DND-41 (cell line): ENCODE data around the gene GABRB3.

Experiments
- ATAC-seq: fragments of 200-7000 bp; cut with Tn5 transposase; 3 replicates; pipeline ENCODE4 v1.9.1; 2021; ENCODE audit warnings: low read depth; ENCODE audit not compliant: insufficient read depth
- DNase-seq: peaks from one replicate; pipeline ENCODE4 v3.0.0-alpha.2; 2020
- H2AFZ ChIP-seq: 2 replicates; pipeline ENCODE4 v1.6.0; 2012; ENCODE audit warnings: low read depth, low read length
- H3K27ac ChIP-seq: 2 replicates; pipeline ENCODE4 v1.5.1; 2012; ENCODE audit warnings: low read length, inconsistent platforms
- H3K27me3 ChIP-seq: fragments of 200-600 bp; sonication (generic); 2 replicates; pipeline ENCODE4 v1.6.0; 2012; ENCODE audit warnings: low read length, mild to moderate bottlenecking, inconsistent platforms; ENCODE audit not compliant: insufficient read depth, poor library complexity
- H3K36me3 ChIP-seq: 2 replicates; pipeline ENCODE4 v1.5.1; 2012; ENCODE audit warnings: low read length, inconsistent platforms; ENCODE audit not compliant: insufficient read depth
- H3K4me1 ChIP-seq: 2 replicates; pipeline ENCODE4 v1.5.1; 2012; ENCODE audit warnings: mild to moderate bottlenecking, low read length; ENCODE audit not compliant: insufficient read depth
- H3K4me2 ChIP-seq: 2 replicates; pipeline ENCODE4 v1.6.0; 2012; ENCODE audit warnings: mild to moderate bottlenecking, moderate library complexity, low read length, inconsistent platforms; ENCODE audit not compliant: insufficient read depth
- H3K4me3 ChIP-seq, 2 experiments: fragments of 200-600 bp in 1 of 2; shearing (Covaris generic) in 1 of 2; 2 replicates each; pipeline ENCODE4 v1.5.1; 2012 to 2016; ENCODE audit warnings: inconsistent platforms in 2 of 2, low read length in 2 of 2, mild to moderate bottlenecking in 2 of 2, low read depth in 1 of 2, moderate library complexity in 1 of 2
- H3K79me2 ChIP-seq: 2 replicates; pipeline ENCODE4 v1.6.0; 2012; ENCODE audit warnings: low read length, inconsistent platforms; ENCODE audit not compliant: insufficient read depth
- H3K9ac ChIP-seq: 2 replicates; pipeline ENCODE4 v1.6.0; 2012; ENCODE audit warnings: low read depth, mild to moderate bottlenecking, inconsistent platforms, low read length, moderate library complexity
- H3K9me3 ChIP-seq: 2 replicates; pipeline ENCODE4 v1.5.1; 2012; ENCODE audit warnings: low read length, moderate library complexity, mild to moderate bottlenecking, inconsistent platforms; ENCODE audit not compliant: insufficient read depth, severe bottlenecking
- H4K20me1 ChIP-seq: 2 replicates; pipeline ENCODE4 v1.6.0; 2012; ENCODE audit warnings: low read length; ENCODE audit not compliant: insufficient read depth
- CTCF ChIP-seq: IDR thresholded peaks from 2 replicates; pipeline ENCODE4 v1.5.1; 2012; ENCODE audit warnings: borderline replicate concordance, low read length, moderate library complexity, mild to moderate bottlenecking; ENCODE audit not compliant: poor library complexity, severe bottlenecking; ENCODE audit errors: extremely low read depth
- EZH2 ChIP-seq: IDR thresholded peaks from 3 replicates; pipeline ENCODE4 v1.6.1; 2012; ENCODE audit warnings: borderline replicate concordance, low read depth, mild to moderate bottlenecking, moderate library complexity, low read length, inconsistent platforms; ENCODE audit not compliant: severe bottlenecking

GABRB3 gene

DNA sequence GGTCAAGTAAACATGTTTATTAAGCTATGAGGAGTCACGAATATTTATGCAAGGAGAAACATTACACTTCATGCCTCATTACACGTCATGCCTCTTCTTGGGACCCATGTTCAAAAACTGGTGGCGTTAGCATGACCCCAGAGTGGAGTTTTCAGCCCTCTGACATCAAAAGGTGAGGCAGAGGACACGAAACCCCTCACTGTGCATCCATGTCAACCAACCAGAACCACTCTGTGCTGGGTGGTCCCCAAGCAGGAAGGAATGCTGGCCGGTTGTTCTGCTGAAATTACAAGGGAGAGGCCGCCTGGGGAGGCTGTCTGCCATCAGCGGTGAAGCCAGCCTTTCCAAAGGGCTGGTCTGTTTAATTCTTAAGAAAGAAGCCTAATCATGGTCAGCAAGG lies 83.4 kb downstream of the GABRB3 start:
- H3K27ac ChIP-seq, result no peak overlapping the region
- no peak overlapping the region for H3K9ac ChIP-seq
- no peak overlapping the region for H2AFZ ChIP-seq
- DNase-seq (no peak), ATAC-seq (no peak)
- H3K27me3 ChIP-seq, result no peaks in the 10 kb centered on the region
- no peak overlapping the region for H3K4me3 ChIP-seq
- no peaks in the 10 kb centered on the region for H4K20me1 ChIP-seq
- no peak overlapping the region for H3K4me2 ChIP-seq
- no peaks in the 10 kb centered on the region for H3K4me1 ChIP-seq
- TF ChIP-seq CTCF (no peak), EZH2 (no peak)
- H3K36me3 ChIP-seq, result no peaks in the 10 kb centered on the region
- H3K79me2 ChIP-seq, result no peaks in the 10 kb centered on the region
- H3K9me3 ChIP-seq, result no peaks in the 10 kb centered on the region

DNA sequence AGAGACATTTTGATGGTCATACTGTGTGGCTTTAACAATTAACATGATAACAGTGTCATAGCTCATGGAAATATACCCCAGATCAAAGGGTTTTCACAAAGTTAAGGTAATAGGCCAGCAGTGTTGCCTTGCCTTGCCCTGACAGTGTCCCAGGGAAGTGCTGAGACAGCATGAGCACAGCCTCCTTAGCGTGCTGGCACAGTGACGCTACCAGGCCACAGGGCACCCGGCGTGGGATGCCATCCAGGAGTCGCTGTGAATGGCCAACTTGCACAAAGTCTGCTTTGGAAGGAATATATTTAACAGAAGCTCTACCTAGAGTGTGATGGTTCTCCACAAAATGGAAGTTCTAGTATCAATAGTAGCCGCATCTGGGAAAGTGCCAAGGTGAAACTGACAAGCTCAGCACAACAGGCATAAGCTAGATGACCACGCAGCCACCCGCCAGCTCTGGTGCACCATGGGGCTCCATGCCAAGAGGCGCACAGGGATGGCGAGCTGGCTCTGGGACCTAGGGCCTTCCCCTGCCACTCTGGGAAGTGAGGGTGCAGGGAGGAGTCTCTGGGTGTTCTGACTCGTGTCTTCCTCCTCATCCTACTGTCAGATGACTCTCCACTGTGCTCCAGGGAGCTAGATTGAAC lies 86.2 kb downstream of the GABRB3 start:
- Histone ChIP-seq H3K79me2 (no peaks in the 10 kb centered on the region), H3K4me2 (no peak overlapping the region), H3K27ac (no peak overlapping the region), H4K20me1 (no peaks in the 10 kb centered on the region), H3K4me3 (no peak overlapping the region), H3K4me1 (no peaks in the 10 kb centered on the region), H3K9ac (no peak overlapping the region), H3K9me3 (no peaks in the 10 kb centered on the region), H3K36me3 (no peaks in the 10 kb centered on the region), H2AFZ (no peak overlapping the region), H3K27me3 (no peaks in the 10 kb centered on the region)
- TF ChIP-seq EZH2, result no peak
- no peak for TF ChIP-seq CTCF
- ATAC-seq (no peak), DNase-seq (no peak)

DNA sequence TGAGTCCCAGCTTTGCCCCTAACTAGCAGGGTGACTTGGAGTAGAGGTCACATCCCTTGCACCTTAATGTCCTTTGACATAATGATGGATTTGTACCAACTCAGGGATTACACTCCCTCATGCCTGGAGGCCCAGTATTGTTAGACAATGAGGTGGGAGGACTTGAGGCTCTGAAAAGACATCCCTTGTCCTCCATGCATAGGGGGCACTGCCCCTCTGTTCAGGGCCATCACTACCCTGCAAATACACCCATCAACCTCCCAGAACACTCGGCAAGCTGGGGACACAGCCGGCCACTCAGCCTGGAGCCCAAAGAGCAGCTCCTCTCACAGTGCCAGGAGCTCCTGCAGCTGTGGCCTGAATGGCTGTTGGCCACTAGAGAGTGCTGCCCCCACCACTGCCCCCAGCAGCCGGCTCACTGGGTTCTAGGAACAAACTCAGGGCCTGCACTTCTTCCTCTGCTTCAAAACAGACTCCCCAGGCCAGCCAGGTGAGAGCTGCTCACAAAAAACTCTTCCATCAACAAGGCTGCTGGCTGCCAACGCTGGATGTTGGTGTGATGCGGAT lies 90.2 kb downstream of the GABRB3 start:
- ATAC-seq (no peak), DNase-seq (no peak)
- no peaks in the 10 kb centered on the region for H3K27me3 ChIP-seq
- no peak overlapping the region for H3K9ac ChIP-seq
- H3K4me2 ChIP-seq, result no peak overlapping the region
- no peak overlapping the region for H2AFZ ChIP-seq
- H3K4me3 ChIP-seq, result no peak overlapping the region
- TF ChIP-seq CTCF (no peak), EZH2 (no peak)
- H3K79me2 ChIP-seq, result no peaks in the 10 kb centered on the region
- H4K20me1 ChIP-seq, result no peaks in the 10 kb centered on the region
- no peaks in the 10 kb centered on the region for H3K36me3 ChIP-seq
- H3K27ac ChIP-seq, result no peak overlapping the region
- H3K9me3 ChIP-seq, result no peaks in the 10 kb centered on the region
- H3K4me1 ChIP-seq, result no peaks in the 10 kb centered on the region
